ENCODE results near the gene SUMO3.
"Not testable (repeated sequence)": the region's sequence is repeated elsewhere in the genome, so short reads cannot be mapped to it uniquely, and the experiment has no call there.

The SUMO3 gene

GRCh38 chr21:44832516-44833255 lies 14.8 kb upstream of the SUMO3 start:
- not testable (repeated sequence) for DNase-seq

DNA sequence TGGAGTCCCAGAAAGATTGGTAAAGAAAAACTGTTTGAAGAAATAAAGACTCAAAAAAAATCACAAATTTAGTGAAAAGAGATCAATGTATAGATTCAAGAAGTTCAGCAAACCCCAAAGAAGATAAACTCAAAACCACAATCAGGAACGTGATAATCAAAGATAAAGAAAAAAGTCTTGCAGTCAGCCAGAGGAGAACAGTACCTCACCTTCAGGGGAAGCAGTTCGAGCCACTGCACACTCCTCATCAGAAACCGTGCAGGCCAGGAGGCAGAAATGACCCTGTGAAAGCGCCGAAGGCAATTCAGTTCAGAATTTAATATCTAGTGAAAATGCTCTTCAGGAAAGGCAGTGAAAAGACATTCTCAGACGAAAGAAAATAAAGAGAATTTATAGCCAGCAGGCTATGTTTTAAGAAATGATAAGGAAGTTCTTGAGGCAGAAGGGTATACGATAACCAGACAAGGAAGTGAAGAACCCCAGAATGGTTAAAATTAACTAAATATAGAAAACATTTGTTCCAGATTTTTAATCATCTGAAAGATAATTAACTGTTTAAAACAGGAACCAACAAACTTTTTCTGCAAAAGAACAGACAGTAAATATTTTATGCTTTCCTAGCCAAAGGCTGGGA lies 13.5 kb upstream of the SUMO3 start:
- DNase-seq, result no peak

GRCh38 chr21:44829507-44830092 lies 11.7 kb upstream of the SUMO3 start:
- no peak for DNase-seq

GRCh38 chr21:44828362-44829056 lies 10.6 kb upstream of the SUMO3 start:
- no peak for DNase-seq

- no peak for DNase-seq
Measured at GRCh38 chr21:44823179-44823660, 5.4 kb upstream of the SUMO3 start.

- DNase-seq, result no peak
Measured at GRCh38 chr21:44822484-44823178, 4.8 kb upstream of the SUMO3 start.

DNA sequence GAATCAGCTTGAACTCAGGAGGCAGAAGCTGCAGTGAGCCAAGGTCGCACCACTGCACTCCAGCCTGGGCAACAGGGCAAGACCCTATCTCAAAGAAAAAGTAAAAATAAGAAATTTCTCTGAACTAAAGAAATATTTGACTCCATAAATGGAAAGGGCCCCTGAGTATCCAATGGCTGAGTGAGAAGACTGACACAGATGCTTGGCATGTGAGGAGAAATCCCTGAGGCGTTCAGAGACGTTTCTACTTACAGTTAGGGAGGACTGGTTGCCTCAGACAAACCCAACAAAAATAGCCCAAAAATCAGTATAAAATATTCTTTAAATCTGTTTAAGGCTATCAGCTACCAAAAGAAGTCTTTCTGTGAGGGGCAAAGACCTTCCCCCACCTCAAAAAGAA lies 3.0 kb upstream of the SUMO3 start:
- no peak for DNase-seq

DNA sequence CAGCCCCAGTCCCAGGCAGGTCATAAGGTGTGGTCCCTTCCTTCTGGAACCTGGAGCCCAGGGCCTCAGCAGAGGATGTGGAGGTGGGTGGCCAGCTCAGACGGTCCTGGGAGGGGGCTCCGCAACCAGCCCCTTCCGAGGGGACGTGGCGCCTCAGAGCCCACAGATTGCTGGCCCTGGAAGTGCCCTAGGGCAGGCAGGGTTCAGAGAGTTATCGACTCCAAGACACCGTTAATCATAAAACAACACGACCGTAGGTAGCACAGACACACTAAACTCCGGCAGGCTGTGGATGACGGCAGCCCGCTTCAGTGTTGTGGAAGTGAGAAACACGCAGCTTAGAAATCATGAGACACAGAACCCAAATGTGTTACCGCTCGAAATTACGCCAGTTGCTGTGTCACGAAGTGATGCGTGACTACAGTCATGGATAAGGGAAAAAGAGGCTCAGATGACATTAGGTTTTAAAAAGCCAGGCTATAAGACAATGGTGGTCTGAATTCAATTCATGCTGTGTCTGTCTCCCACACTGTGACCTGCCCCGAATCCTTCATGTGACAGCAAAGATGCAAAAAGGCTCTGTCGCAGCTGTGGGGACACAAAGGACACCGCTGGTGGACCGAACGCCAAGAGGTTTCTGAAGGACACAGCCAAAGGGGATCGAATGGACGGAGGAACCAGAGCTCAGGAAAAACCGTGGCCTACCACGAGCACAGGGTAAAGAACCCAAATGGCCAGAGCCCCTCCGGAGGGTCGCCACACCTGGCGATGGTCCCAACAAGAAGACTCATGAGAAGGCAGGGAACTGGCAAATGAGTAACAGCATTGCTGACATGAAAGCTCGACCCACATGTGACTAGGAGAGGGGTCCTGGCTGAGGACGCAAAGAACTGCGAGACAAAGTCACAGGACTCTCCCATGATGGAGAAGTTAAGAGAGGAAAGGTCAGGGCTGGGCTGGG lies 1.7 kb upstream of the SUMO3 start:
- DNase-seq, result no peak

DNA sequence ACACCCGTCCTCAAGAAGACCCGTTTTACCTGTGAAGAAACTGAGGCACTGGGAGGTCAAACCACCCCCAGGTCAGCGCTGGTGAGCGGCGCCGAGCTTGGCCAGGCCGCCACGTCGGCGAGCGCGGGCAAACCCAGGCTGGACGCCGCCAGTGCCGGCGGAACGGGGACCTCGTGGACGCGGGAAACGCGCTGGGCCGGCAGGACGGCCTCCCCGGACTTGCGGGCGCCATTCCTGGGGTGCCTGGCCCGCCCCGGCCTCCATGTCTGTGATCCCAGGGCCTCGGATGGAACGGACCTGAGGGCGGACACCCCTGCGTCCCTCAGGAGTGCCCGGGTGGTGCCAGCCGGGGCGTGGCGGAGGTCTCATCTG lies 764 bp upstream of the SUMO3 start:
- DNase-seq, result no peak

DNA sequence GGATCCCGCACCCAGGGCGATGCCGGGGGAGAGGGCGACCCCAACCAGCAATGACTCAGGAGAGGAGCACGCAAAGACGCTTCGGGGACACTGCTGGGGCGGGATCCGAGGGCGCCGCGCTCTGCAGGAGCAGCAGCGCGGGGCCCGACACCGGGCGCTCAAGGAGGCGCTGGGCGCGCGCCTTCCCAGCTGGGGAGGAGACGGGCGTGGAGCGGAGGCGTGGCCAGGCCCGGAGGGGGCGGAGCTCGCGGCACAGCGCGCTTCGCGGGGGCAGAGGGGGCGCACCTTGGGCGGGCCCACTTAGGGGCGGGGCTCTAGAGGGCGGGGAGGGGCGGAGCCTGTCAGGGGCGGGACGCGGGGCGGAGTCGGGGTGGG lies 369 bp downstream of the SUMO3 start:
- peak; percentile 77 for DNase-seq

DNA sequence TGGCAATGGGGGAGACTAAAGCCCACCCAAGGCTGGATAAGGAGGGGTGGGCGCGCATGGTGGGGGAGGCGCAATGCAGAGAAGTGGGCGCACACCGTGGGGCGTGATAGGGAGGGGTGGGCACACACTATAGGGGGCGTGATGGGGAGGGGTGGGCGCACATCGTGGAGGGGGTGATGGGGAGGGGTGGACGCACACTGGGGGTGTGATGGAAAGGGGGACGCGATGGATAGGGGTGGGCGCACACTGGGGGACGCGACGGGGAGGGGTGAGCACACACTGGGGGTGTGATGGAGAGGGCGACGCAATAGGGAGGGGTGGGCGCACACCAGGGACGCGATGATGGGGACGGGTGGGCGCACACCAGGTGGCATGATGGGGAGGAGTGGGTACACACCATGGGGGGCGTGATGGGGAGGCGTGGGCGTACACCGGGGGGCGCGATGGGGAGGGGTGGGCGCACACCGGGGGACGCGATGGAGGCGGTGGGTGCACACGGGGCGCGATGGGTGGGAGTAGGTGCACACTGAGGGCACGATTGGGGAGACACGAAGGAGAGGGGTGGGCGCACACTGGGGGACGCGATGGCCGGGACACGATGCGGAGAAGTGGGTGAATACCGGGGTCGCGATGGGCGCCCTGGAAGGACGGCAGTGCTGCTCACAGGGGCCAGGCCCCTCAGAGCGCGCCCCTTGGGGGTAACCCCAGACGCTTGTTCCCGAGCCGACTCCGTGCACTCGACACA lies 929 bp downstream of the SUMO3 start:
- no peak for DNase-seq

- DNase-seq, result no peak
Measured at GRCh38 chr21:44815852-44816628, 1.8 kb downstream of the SUMO3 start.

DNA sequence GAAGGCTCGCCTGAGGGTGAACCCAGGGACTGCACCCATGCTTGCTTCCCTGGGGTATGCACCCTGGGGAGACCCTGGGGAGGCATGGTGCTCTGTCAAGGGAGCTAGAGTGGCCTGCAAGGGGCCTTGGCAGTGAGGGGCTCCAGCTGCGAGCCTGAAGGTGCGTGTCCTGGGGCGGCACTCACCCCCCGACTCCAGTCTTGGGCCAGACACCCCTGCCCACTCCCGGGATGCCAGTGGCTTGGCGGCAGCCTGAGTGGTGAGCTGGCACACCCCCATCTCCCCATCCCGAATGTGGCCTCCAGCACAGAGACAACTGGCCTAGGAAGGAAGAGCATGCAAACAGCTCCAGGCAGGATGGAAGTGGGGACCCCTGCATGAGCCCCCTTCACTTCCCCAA lies 2.6 kb downstream of the SUMO3 start:
- DNase-seq, result no peak

DNA sequence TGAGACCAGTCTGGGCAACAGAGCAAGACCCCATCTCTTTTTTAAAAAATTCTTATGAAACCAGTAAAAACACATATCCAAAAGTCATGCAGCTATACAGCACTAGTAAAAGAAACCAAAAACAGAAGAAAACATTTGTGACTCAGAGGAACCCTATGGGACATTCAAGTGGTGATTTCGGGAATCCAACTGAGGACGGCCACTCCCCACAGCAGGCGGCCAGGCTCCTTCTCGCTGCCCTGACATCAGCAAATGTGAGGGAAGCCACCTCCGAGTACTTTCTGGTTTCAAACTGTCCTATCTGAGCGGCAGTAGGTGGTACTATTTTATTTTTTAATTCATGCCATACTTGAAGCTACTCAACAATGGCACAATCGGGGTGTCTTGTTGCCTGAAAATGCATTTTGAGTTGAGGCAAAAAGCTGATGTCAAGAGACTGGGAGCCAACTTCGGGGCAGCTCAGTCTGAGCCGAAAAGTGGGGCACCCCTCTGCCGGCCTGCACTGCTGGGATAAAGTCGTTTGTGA lies 3.3 kb downstream of the SUMO3 start:
- DNase-seq, result no peak

- no peak for DNase-seq
Measured at GRCh38 chr21:44813727-44814126, 4.1 kb downstream of the SUMO3 start.

- DNase-seq, result no peak
Measured at GRCh38 chr21:44813149-44813548, 4.7 kb downstream of the SUMO3 start.

DNA sequence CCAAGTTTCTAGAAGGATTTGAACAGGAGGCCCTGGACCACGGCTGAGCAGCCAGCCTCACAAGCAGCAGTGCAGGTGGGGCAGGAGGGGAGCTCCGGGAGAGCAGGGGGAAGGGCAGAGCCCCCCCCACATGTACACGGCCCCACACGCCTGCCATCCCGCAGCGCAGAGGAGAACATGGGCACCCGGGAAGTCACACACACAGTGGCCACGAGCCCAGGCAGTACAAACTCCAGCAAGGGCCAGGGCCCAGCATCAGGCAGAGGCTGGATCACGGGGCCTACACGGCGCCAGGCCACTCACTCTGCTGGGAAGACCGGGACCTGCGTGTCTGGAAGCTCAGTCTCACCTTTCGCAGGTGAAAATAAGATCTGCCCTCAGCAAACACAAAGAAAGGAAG lies 5.2 kb downstream of the SUMO3 start:
- DNase-seq, result no peak

- DNase-seq, result no peak
Measured at GRCh38 chr21:44810779-44811178, 7.1 kb downstream of the SUMO3 start.

DNA sequence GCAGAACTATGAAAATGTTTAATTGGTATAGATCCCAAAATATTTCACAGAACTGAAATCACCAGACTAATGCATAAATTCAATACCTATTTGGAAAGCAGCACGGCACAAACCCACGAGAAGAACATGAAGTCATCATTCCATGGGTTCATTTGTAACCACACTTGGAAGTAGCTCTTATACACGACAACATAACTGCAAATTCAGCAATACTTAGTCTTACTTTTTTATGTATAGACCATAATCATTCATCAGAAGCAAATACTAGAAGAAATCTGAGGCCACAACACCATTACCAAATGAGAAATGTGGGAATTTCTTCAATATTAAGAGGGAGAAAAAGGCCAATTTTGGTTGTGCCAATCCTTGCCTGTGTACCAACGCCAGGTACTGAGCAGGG lies 12.0 kb downstream of the SUMO3 start:
- DNase-seq, result no peak

DNA sequence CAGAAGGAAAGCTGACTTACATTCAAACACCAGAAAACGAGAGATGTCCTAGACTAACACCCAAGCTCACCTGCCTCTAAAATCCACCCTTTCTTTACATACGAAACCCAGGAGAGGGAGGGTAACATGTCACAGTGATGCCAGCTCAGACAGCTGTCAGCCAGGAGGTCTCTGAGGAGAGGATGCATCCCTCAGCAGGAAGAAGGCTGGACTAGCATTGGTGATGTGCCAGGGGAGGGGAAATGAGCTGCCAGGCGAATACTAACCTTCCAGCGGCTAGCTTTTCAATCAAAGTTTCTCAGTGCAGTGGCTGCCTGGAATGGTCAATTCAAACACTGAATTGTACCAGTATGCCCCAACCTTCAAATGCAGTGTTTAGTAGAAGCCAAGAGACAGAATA lies 12.6 kb downstream of the SUMO3 start:
- DNase-seq, result no peak

Data from right kidney (tissue), 1 donor.